H1 (cell line): ENCODE results near the gene MKX. TPM values are rescaled to one million over a fixed set of nuclear protein-coding genes. Genes with fewer than 3 reads are reported as not detected.

Experiments
- CTCF ChIA-PET: fragments of 300-600 bp; sonication (Branson Sonifier 250); formaldehyde crosslinking; loops from one replicate; lab custom pipeline; 2021; ENCODE audit not compliant: partially characterized antibody; lab: Charles Lee
- POLR2A ChIA-PET: fragments of 300-600 bp; sonication (Branson Sonifier 250); formaldehyde crosslinking; loops from one replicate; lab custom pipeline; 2021; ENCODE audit warnings: inconsistent platforms; ENCODE audit not compliant: partially characterized antibody; lab: Charles Lee
- DNase-seq, 2 experiments: peaks; one replicate each; pipeline versions ENCODE4 v3.0.0 to v3.0.0-alpha.2; 2010 to 2022; ENCODE audit warnings: low spot score in 2 of 2, low read depth in 1 of 2, mixed read lengths in 1 of 2
- FAIRE-seq: peaks from 2 replicates; lab custom pipeline; 2011; peaks lifted over from hg19 to GRCh38; lab: Jason Lieb, UNC
- H2AFZ ChIP-seq: 2 replicates; pipeline ENCODE4 v1.8.1; 2012; ENCODE audit warnings: low read length, inconsistent platforms
- H2AK5ac ChIP-seq: 2 replicates; pipeline ENCODE4 v1.6.1; 2013; ENCODE audit warnings: low read depth, low read length
- H2BK120ac ChIP-seq: replicated peaks from 2 replicates; pipeline ENCODE3; 2013; ENCODE audit warnings: low read depth, low read length, inconsistent platforms
- H2BK12ac ChIP-seq: 2 replicates; pipeline ENCODE4 v1.6.1; 2013; ENCODE audit warnings: low read depth, low read length
- H2BK15ac ChIP-seq: 2 replicates; pipeline ENCODE4 v1.6.1; 2013; ENCODE audit warnings: low read length
- H2BK20ac ChIP-seq: 2 replicates; pipeline ENCODE4 v1.6.1; 2013; ENCODE audit warnings: low read length
- H2BK5ac ChIP-seq: 2 replicates; pipeline ENCODE4 v1.6.1; 2013; ENCODE audit warnings: low read depth, low read length
- H3K14ac ChIP-seq: 2 replicates; pipeline ENCODE4 v1.6.1; 2013; ENCODE audit warnings: inconsistent platforms; ENCODE audit not compliant: insufficient read length
- H3K18ac ChIP-seq: 2 replicates; pipeline ENCODE4 v1.6.1; 2013; ENCODE audit warnings: low read length; ENCODE audit errors: extremely low read depth
- H3K23ac ChIP-seq: 2 replicates; pipeline ENCODE4 v1.6.1; 2013; ENCODE audit warnings: inconsistent platforms; ENCODE audit not compliant: insufficient read length
- H3K23me2 ChIP-seq: 2 replicates; pipeline ENCODE4 v1.6.1; 2013; ENCODE audit warnings: low read depth, low read length
- H3K27ac ChIP-seq: 2 replicates; pipeline ENCODE4 v1.6.1; 2011; ENCODE audit warnings: low read depth, low read length, inconsistent platforms
- H3K27me3 ChIP-seq, 4 experiments: replicated peaks in 1 of 4; 1 replicate in 1 of 4; 2 replicates in 3 of 4; pipeline versions ENCODE4 v1.6.1 to v1.8.1; 2011 to 2013; ENCODE audit warnings: low read length in 3 of 4, mild to moderate bottlenecking in 3 of 4, inconsistent platforms in 2 of 4, mixed read lengths in 2 of 4, moderate library complexity in 1 of 4; ENCODE audit not compliant: control insufficient read depth in 3 of 4, insufficient read depth in 3 of 4; ENCODE audit errors: extremely low read depth in 1 of 4
- H3K36me3 ChIP-seq, 4 experiments: 2 replicates each; pipeline versions ENCODE4 v1.6.1 to v1.8.1; 2011 to 2013; ENCODE audit warnings: mild to moderate bottlenecking in 4 of 4, low read length in 3 of 4, moderate library complexity in 2 of 4, control low read depth in 1 of 4, inconsistent platforms in 1 of 4; ENCODE audit not compliant: insufficient read depth in 4 of 4, control insufficient read depth in 2 of 4
- H3K4ac ChIP-seq: replicated peaks from 2 replicates; pipeline ENCODE3; 2013; ENCODE audit warnings: low read length, low read depth, mixed read lengths, inconsistent platforms; ENCODE audit not compliant: insufficient read length
- H3K4me1 ChIP-seq, 4 experiments: replicated peaks in 1 of 4; 1 replicate in 1 of 4; 2 replicates in 3 of 4; pipeline versions ENCODE4 v1.6.1 to v1.8.1; 2011 to 2013; ENCODE audit warnings: low read length in 3 of 4, inconsistent platforms in 2 of 4, mixed read lengths in 1 of 4; ENCODE audit not compliant: insufficient read depth in 4 of 4, control insufficient read depth in 3 of 4
- H3K4me2 ChIP-seq, 2 experiments: 2 replicates each; pipeline versions ENCODE4 v1.6.1 to v1.8.1; 2011 to 2013; ENCODE audit warnings: low read depth in 2 of 2, low read length in 2 of 2, control low read depth in 1 of 2, inconsistent platforms in 1 of 2, mild to moderate bottlenecking in 1 of 2; ENCODE audit not compliant: insufficient read depth in 1 of 2
- H3K4me3 ChIP-seq, 4 experiments: fragments of 200-600, 300-600 bp in 1 of 4; sonication (generic), shearing (Covaris generic), sonication (Bioruptor Twin) in 1 of 4; 2 replicates each; pipeline versions ENCODE4 v1.5.1 to v1.8.1; 2011 to 2016; ENCODE audit warnings: low read length in 4 of 4, low read depth in 3 of 4, control low read depth in 2 of 4, inconsistent platforms in 2 of 4, mild to moderate bottlenecking in 2 of 4, mixed read lengths in 1 of 4, moderate library complexity in 1 of 4; ENCODE audit not compliant: insufficient read depth in 2 of 4; ENCODE audit errors: extremely low read depth in 1 of 4
- H3K56ac ChIP-seq: replicated peaks from 2 replicates; pipeline ENCODE3; 2013; ENCODE audit warnings: low read depth, mild to moderate bottlenecking, mixed read lengths, low read length, inconsistent platforms; ENCODE audit not compliant: insufficient read length
- H3K79me1 ChIP-seq: 2 replicates; pipeline ENCODE4 v1.6.1; 2013; ENCODE audit warnings: low read depth, low read length, control low read depth
- H3K79me2 ChIP-seq, 2 experiments: 2 replicates each; pipeline versions ENCODE4 v1.6.1 to v1.8.1; 2012 to 2013; ENCODE audit warnings: low read length in 2 of 2, mild to moderate bottlenecking in 2 of 2, inconsistent platforms in 1 of 2; ENCODE audit not compliant: insufficient read depth in 2 of 2, control insufficient read depth in 1 of 2
- H3K9ac ChIP-seq, 4 experiments: replicated peaks in 1 of 4; 1 replicate in 1 of 4; 2 replicates in 3 of 4; pipeline versions ENCODE4 v1.6.1 to v1.8.1; 2011 to 2013; ENCODE audit warnings: low read depth in 3 of 4, low read length in 3 of 4, control low read depth in 2 of 4, mild to moderate bottlenecking in 2 of 4, moderate library complexity in 2 of 4, inconsistent platforms in 1 of 4; ENCODE audit errors: extremely low read depth in 1 of 4
- H3K9me3 ChIP-seq, 2 experiments: 2 replicates each; pipeline versions ENCODE4 v1.6.1 to v1.8.1; 2012 to 2013; ENCODE audit warnings: mild to moderate bottlenecking in 2 of 2, moderate library complexity in 2 of 2, control low read depth in 1 of 2, inconsistent platforms in 1 of 2, low read depth in 1 of 2, low read length in 1 of 2, mixed read lengths in 1 of 2; ENCODE audit not compliant: insufficient read depth in 2 of 2
- H4K20me1 ChIP-seq, 2 experiments: replicated peaks in 1 of 2; 2 replicates each; pipeline versions ENCODE3 to v1.8.1; 2011 to 2013; ENCODE audit warnings: inconsistent platforms in 2 of 2, low read length in 2 of 2, mild to moderate bottlenecking in 1 of 2; ENCODE audit not compliant: insufficient read depth in 2 of 2, control insufficient read depth in 1 of 2
- H4K5ac ChIP-seq: 2 replicates; pipeline ENCODE4 v1.6.1; 2013; ENCODE audit warnings: low read length, low read depth, mixed read lengths, inconsistent platforms; ENCODE audit not compliant: insufficient read length
- H4K8ac ChIP-seq: 2 replicates; pipeline ENCODE4 v1.8.0; 2013; ENCODE audit warnings: mild to moderate bottlenecking, moderate library complexity, low read length, inconsistent platforms; ENCODE audit not compliant: insufficient read depth; ENCODE audit errors: extremely low read depth
- H4K91ac ChIP-seq: replicated peaks from 2 replicates; pipeline ENCODE3; 2013; ENCODE audit warnings: low read length, mixed read lengths, inconsistent platforms; ENCODE audit not compliant: insufficient read length
- BACH1 ChIP-seq: IDR thresholded peaks from 2 replicates; pipeline ENCODE4 v1.6.1; 2012; ENCODE audit warnings: low read length, improper control_type of control experiment
- CBX8 ChIP-seq: fragments of 300-800, 300-1000 bp; sonication (generic); IDR thresholded peaks from 2 replicates; pipeline ENCODE4 v1.7.1; 2016; ENCODE audit warnings: low read depth, low read length, borderline replicate concordance
- CHD2 ChIP-seq: IDR thresholded peaks from 2 replicates; pipeline ENCODE4 v1.6.1; 2012; ENCODE audit warnings: low read length, improper control_type of control experiment
- EGR1 ChIP-seq: IDR thresholded peaks from 2 replicates; pipeline ENCODE4 v1.6.1; 2011; ENCODE audit warnings: low read depth, low read length, borderline replicate concordance
- JUN ChIP-seq: IDR thresholded peaks from 2 replicates; pipeline ENCODE4 v1.6.1; 2011; ENCODE audit warnings: low read depth, mild to moderate bottlenecking, improper control_type of control experiment, low read length
- JUND ChIP-seq: IDR thresholded peaks from 2 replicates; pipeline ENCODE4 v1.6.1; 2011; ENCODE audit warnings: mild to moderate bottlenecking, improper control_type of control experiment, low read length
- KDM4A ChIP-seq: IDR thresholded peaks from one replicate; pipeline ENCODE4 v1.7.1; 2012; ENCODE audit warnings: low read depth, mild to moderate bottlenecking, moderate library complexity, low read length, inconsistent platforms; ENCODE audit not compliant: severe bottlenecking
- NANOG ChIP-seq: IDR thresholded peaks from 2 replicates; pipeline ENCODE4 v1.6.1; 2011; ENCODE audit warnings: low read length, low read depth, mild to moderate bottlenecking, inconsistent platforms; ENCODE audit not compliant: insufficient read depth, poor library complexity, severe bottlenecking
- POU5F1 ChIP-seq: IDR thresholded peaks from 2 replicates; pipeline ENCODE4 v1.6.1; 2011; ENCODE audit warnings: low read depth, mild to moderate bottlenecking, low read length, moderate library complexity
- SAP30 ChIP-seq: fragments of 300-600 bp; sonication (generic); IDR thresholded peaks from 2 replicates; pipeline ENCODE4 v1.7.1; 2012; ENCODE audit warnings: low read length, moderate library complexity, mild to moderate bottlenecking, inconsistent platforms; ENCODE audit not compliant: insufficient read depth, insufficient replicate concordance
- SIN3A ChIP-seq, 2 experiments: IDR thresholded peaks in 1 of 2; conservative IDR thresholded peaks in 1 of 2; 2 replicates each; pipeline ENCODE4 v1.6.1; 2011 to 2012; ENCODE audit warnings: low read length in 2 of 2, improper control_type of control experiment in 1 of 2, low read depth in 1 of 2, mild to moderate bottlenecking in 1 of 2
- ZNF274 ChIP-seq: IDR thresholded peaks from 2 replicates; pipeline ENCODE4 v1.7.0; 2012; ENCODE audit warnings: low read length, borderline replicate concordance; ENCODE audit errors: extremely low read depth
- WGBS, 2 experiments: shearing (Covaris generic) in 1 of 2; methylation state at CpG; one replicate each; pipeline versions ENCODE4 v1.1.6 to v1.1.7; 2013 to 2015; ENCODE audit warnings: low lambda C conversion rate in 2 of 2, mixed read lengths in 2 of 2, inconsistent platforms in 1 of 2, low coverage in 1 of 2, missing lambda C conversion rate in 1 of 2; ENCODE audit not compliant: insufficient replicate concordance in 2 of 2, insufficient coverage in 1 of 2, insufficient read length in 1 of 2; ENCODE audit errors: extremely low coverage in 1 of 2, missing lambda C conversion rate in 1 of 2; 5-methylcytosine and 5-hydroxymethylcytosine counted together
- polyA plus RNA-seq, 7 experiments: library from polyadenylated mRNA; depleted of rRNA in 3 of 7; stranded (reverse) in 5 of 7; unstranded in 2 of 7; fragments of >200 nt in 5 of 7; fragments of 200-250 nt in 2 of 7; gene quantifications; 1 replicate in 5 of 7; 2 replicates in 1 of 7; 4 replicates in 1 of 7; pipeline versions ENCODE4 v1.2.1 to v1.2.3, GENCODE V29; 2011 to 2013; ENCODE audit warnings: missing spikeins in 2 of 7, mixed read lengths in 2 of 7
- total RNA-seq: library from RNA; stranded (reverse); fragmentation: NEBNext Ultra II Directional; extraction: Animal tissue kit (Norgen Biotek cat#: 25700); gene quantifications from 2 replicates; pipeline ENCODE4 v1.2.1, GENCODE V29; 2021
- TF ChIP-seq, protein P1 (sequence below): IDR thresholded peaks from 2 replicates; pipeline ENCODE4 v1.6.1; 2012; ENCODE audit warnings: low read length, inconsistent platforms

Gene MKX
- total and polyA plus RNA-seq, 2 of the 8 experiments (the other 6 are each of a cell fraction or from before 2014, with no cell fraction given): 0.21 to 1.3 TPM

DNA sequence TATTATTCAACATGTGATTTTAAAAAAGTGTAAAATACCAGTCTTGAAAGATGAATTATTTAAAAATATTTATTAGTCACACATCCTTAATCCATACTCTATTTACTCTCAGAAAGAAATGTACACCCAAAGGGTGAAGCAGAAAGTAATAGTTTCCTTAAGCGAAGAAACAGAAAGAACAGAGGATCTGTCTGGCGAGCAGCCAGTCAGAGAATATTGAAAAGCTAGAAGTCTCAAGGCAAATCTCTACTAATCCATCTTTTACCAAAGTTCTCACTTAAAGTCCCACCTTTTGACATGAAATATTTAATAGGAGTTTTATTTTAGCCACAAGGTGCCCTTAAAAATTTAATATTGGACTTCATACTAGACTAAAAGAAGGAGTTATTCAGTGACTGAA, 46.7 kb downstream of the MKX start:
- no peak overlapping the region for H4K91ac ChIP-seq
- no peak overlapping the region for H4K5ac ChIP-seq
- no peak overlapping the region for H3K4ac ChIP-seq
- FAIRE-seq (no peak), DNase-seq (no peak)
- no peak overlapping the region for H3K4me3 ChIP-seq
- POLR2A ChIA-PET: no interaction called here
- H4K8ac ChIP-seq: no peak overlapping the region
- no peak overlapping the region for H3K23ac ChIP-seq
- H3K27me3 ChIP-seq: no peaks in the 10 kb centered on the region
- H3K4me2 ChIP-seq: no peak overlapping the region
- 98% methylated on average over 2 of the region's 2 CpGs; no CpG with 5 or more reads in 1 of the 2 experiments for WGBS, 2 experiments
- H3K36me3 ChIP-seq: no peaks in the 10 kb centered on the region
- no peak overlapping the region for H3K18ac ChIP-seq
- no peak overlapping the region for H3K56ac ChIP-seq
- no peaks in the 10 kb centered on the region for H3K79me2 ChIP-seq
- H2BK5ac ChIP-seq: no peak overlapping the region
- no peak overlapping the region for H2BK15ac ChIP-seq
- no peak overlapping the region for H2BK12ac ChIP-seq
- H2BK120ac ChIP-seq: no peak overlapping the region
- no peak overlapping the region for H2AK5ac ChIP-seq
- no peak overlapping the region for H3K27ac ChIP-seq
- H2BK20ac ChIP-seq: no peak overlapping the region
- no peaks in the 10 kb centered on the region for H3K23me2 ChIP-seq
- H3K14ac ChIP-seq: no peak overlapping the region
- H3K79me1 ChIP-seq: no peaks in the 10 kb centered on the region
- H3K9ac ChIP-seq: no peak overlapping the region
- CTCF ChIA-PET: interaction anchor here (0.6 to 1.3 kb wide), 2 partner anchors 141 to 251 kb away, joined by 3 read pairs; no protein-coding TSS in a partner anchor
- no peak overlapping the region for H2AFZ ChIP-seq
- peaks cover 0 to 9% (median 2%) of the 10 kb centered on the region in 4 experiments; a peak in 3 of 7 replicates for H3K4me1 ChIP-seq
- no peaks in the 10 kb centered on the region for H3K9me3 ChIP-seq
- no peaks in the 10 kb centered on the region for H4K20me1 ChIP-seq
- no peak for TF ChIP-seq POU5F1
- no peak for TF ChIP-seq CHD2
- TF ChIP-seq, protein P1, sequence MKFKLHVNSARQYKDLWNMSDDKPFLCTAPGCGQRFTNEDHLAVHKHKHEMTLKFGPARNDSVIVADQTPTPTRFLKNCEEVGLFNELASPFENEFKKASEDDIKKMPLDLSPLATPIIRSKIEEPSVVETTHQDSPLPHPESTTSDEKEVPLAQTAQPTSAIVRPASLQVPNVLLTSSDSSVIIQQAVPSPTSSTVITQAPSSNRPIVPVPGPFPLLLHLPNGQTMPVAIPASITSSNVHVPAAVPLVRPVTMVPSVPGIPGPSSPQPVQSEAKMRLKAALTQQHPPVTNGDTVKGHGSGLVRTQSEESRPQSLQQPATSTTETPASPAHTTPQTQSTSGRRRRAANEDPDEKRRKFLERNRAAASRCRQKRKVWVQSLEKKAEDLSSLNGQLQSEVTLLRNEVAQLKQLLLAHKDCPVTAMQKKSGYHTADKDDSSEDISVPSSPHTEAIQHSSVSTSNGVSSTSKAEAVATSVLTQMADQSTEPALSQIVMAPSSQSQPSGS: no peak
- no peak for TF ChIP-seq JUND
- no peak for TF ChIP-seq SAP30
- TF ChIP-seq CBX8: no peak
- no peak for TF ChIP-seq JUN
- TF ChIP-seq SIN3A (conservative IDR thresholded peaks at IDR 0.05 in 1 of 2, IDR thresholded peaks at IDR 0.05 in 1 of 2; ENCODE audit: low read depth in 1 of 2, low read length in 2 of 2): no peak
- TF ChIP-seq NANOG: no peak
- TF ChIP-seq KDM4A: no peak
- TF ChIP-seq ZNF274: no peak
- no peak for TF ChIP-seq EGR1
- TF ChIP-seq BACH1: no peak
